ENCODE data around the gene SYPL1.
A peak's percentile ranks its signal among the peaks of the same experiment; 100 is the strongest.
"Not testable (repeated sequence)": the region's sequence is repeated elsewhere in the genome, so short reads cannot be mapped to it uniquely, and the experiment has no call there.

Gene SYPL1
- total RNA-seq = 17.0 to 82.5 (median 49.3) reads per million in 17 experiments

DNA sequence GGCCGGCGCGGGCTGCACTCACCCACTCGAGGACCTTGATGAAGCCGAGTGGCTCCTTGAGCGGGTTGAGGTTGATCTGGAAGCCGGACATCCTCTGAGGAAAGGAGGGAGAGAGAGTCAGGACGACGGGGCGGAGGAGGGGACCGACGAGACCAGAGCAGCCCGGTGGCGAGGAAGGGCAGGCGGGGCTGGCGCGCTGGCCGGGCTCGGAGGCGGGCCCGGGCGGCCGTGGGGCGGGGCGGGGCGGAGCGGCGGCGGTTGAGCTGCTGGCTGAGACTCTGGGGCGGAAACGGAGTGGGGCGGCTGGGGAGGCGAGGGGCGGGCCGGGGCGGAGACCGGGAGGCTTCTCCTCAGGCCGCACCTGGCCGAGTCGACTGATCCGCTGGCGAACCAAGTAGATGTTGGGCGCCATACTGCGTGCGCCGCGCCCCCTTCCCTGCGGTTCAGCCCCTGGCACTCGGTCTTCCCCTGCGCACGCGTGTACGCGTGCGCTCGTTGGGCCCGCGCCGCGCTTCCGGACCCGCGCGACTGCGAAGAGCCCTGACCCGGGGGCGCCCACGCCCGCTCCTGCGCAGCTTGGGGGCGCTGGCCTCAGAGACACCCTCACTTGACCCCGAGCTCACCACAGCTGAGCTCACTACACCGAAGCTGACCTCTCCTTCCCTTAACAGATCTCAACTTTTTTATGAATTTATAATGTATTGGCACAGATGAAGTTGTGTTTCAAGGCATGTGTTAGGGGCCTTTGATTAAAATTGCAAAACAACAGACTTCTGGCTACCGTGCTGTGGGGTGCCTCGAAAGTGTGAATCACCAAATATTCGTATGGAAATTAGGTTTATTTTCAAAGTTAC, at the start of gene SYPL1:
Gene SYPL1 (minus strand): TSS at position 195 of the 854 bp plus-strand sequence. CDS start 104 bp downstream, at position 91.
- DNase-seq = peak; percentile 91 to 97 (median 94)

- no peak for DNase-seq
These were observed 42.9 kb upstream of the SYPL1 start for GRCh38 chr7:106155027-106155426.

GRCh38 chr7:106153891-106154449, 41.9 kb upstream of the SYPL1 start:
- peak; percentile 79 to 86 (median 84) for DNase-seq

- no peak for DNase-seq
These were observed 40.2 kb upstream of the SYPL1 start for GRCh38 chr7:106152313-106152665.

DNA sequence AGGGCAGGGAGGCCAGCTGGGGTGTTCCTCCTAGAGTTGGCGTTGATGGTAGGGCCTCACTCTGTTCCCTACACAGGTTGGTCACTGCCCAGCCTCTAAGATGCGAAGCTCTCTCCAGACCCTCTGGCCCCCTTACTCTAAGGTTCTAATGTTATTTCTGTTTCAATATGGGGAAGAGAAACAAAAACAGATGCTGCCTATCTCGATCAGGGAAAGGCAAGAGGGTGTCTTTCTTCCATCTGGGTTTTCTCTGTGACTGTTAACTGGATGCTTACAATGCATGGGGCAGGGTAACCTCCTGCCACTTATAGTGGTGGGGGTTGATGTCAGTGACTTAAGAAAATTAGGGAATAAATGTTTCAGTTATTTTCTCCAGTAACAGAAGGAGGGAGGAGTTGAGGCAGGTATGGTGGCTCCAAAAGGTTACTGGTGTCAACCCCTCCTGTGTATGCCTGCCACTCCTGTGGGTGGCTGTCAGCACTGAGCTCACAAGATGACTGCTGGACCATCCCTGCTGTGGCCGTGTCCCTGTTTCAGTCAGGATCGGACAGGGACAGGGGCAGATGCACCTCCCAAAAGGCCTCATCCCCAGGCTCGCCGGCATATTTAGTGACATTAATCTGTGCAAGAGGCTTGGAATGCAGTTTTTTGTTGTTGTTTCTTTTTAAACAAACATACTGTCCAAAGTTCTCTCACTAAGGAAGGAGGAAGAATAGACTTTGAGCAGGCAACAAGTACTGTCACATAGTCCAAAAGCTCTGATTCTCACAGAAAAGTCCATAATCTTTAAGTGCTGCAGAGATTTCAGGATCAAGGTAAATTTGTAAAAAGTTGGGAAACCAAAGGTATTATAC, 39.6 kb upstream of the SYPL1 start:
- no peak for DNase-seq

DNA sequence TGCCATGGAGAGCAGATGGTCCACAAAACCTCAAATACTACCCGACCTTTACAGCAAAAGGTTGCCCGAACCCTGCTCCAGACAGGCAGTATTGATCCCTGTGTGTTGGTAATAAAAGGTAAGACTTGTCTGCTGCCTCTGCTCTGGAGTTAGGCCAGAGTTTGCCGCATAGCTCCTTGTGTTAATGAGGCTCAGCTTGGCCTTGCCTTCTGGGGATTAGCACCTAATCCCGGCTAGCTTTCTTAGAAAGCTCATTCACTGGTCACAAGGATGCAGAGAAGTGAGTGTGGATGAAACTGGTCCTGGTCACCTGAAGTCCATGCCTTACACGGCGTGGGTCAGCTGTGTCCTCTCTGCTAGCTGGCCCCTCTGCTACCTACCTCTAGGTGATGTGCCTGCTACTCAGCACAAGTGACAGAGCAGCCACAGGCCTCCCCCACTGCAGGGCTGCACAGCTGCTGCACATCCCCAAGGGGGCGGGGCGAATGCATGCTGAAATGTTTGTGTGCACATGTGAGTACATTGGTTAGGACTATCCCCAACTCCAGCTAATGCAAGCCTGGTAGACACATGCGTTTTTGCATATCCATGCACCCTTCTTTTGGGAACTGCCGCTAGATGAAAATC, 31.7 kb upstream of the SYPL1 start:
- DNase-seq = no peak

GRCh38 chr7:106142136-106142535, 30.0 kb upstream of the SYPL1 start:
- DNase-seq = no peak

- no peak for DNase-seq
These were observed 28.5 kb upstream of the SYPL1 start for GRCh38 chr7:106140406-106141173.

- DNase-seq = no peak
These were observed 27.4 kb upstream of the SYPL1 start for GRCh38 chr7:106139265-106140251.

- no peak for DNase-seq
These were observed 26.7 kb upstream of the SYPL1 start for GRCh38 chr7:106138776-106139175.

DNA sequence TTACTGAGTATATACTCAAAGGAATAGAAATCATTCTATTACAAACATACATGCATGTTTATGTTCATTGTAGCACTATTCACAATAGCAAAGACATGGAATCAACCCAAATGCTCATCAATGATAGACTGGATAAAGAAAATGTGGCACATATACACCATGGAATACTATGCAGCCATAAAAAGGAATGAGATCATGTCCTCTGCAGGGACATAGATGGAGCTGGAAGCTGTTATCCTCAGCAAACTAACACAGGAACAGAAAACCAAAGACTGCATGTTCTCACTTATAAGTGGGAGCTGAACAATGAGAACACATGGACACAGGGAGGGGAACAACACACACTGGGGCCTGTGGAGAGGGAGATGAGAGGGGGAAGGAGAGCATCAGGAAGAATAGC, 26.1 kb upstream of the SYPL1 start:
- not testable (repeated sequence) for DNase-seq

- no peak for DNase-seq
These were observed 22.1 kb upstream of the SYPL1 start for GRCh38 chr7:106134241-106134640.

GRCh38 chr7:106129291-106129690, 17.2 kb upstream of the SYPL1 start:
- DNase-seq = no peak

GRCh38 chr7:106128836-106129235, 16.7 kb upstream of the SYPL1 start:
- DNase-seq = no peak

GRCh38 chr7:106127984-106128780, 16.1 kb upstream of the SYPL1 start:
- DNase-seq = no peak

DNA sequence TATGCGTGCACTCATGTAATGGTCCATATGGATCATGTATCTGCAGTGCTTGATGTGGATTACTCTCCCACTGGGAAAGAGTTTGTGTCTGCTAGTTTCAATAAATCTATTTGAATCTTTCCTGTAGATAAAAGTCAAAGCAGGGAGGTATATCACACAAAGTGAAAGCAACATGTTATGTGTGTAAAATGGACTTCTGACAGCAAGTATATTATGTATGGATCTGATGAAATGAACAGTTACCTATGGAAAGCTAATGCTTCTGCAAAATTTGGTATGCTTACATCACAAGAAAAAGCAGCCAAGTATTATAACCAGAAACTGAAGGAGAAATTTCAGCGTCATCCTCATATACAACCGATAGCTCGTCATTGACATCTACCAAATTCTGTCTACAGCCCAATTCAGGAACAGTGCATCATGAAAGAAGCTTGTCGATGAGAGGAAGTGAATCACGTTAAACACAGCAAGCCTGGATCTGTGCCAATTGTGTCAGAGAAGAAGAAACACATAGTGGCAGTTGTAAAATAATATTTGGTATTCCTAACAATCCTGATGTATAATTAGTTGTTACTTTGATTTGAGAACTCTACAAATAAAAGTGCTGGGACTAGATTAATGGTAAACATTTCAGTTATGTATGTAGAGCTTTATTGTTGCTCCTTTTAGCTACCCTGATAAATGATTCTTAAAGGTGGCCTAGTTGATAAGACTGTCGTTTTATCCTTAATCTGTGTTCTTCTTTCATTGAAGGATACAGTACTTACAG, 14.2 kb upstream of the SYPL1 start:
- DNase-seq = peak; percentile 81 to 90 (median 84)

DNA sequence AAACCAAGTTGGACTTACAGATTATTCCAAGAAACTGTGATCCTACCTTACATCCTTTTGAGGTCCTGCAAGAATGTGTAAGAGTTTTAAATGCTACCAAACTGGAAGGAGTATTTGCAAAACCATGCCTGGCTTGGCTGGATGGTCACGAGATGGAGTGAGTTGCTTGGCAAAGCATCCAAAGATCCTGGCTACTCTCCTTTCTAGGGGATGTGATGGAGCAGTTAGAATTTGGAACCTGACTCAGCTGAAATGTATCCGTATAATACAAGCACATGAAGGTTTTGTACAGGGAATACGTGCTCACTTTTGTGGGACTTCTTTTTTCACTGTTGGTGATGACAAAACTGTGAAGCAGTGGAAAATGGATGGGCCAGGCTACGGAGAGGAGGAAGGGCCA, 13.3 kb upstream of the SYPL1 start:
- no peak for DNase-seq

GRCh38 chr7:106124186-106124585, 12.1 kb upstream of the SYPL1 start:
- no peak for DNase-seq

DNA sequence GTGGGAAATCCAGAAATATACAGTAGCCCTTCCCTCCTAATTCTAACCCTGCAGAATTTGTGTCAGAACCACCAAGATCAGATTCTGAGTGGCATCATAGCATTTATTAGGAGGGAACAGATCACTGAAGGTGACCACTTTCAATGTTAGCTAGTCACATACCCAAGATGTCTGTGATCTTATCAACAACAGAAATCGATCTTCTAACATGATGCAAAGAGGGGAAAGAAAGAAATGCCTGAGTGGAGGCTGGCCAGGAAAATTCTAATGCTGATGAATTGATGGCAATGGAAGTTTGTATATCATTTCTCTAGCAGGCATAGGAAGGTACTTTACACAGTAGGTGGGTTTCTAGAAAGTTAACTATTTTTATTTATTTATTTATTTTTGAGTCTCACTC, 10.6 kb upstream of the SYPL1 start:
- no peak for DNase-seq
